GM12801 (cell line): Measurements from ENCODE around the gene NRBP1.

Experiments
- CTCF ChIP-seq: IDR thresholded peaks from one replicate; pipeline ENCODE4 v1.5.1; 2011; ENCODE audit warnings: control low read depth; ENCODE audit not compliant: insufficient read length; ENCODE audit errors: extremely low read depth

The NRBP1 gene

GRCh38 chr2:27428213-27428977 lies at the start of gene NRBP1:
TSS of gene NRBP1 (plus strand) at chr2:27428631. CDS start at chr2:27433274, 4,643 bp downstream.
- no peak for TF ChIP-seq CTCF

GRCh38 chr2:27378809-27379290 lies 49.6 kb upstream of the NRBP1 start:
- TF ChIP-seq CTCF: no peak

- no peak for TF ChIP-seq CTCF
Observed at GRCh38 chr2:27379383-27379835, 49.0 kb upstream of the NRBP1 start.

- no peak for TF ChIP-seq CTCF
Observed at GRCh38 chr2:27379836-27380625, 48.4 kb upstream of the NRBP1 start.

GRCh38 chr2:27380626-27381545 lies 47.5 kb upstream of the NRBP1 start, which contains the start of gene ZNF513:
TSS of gene ZNF513 (minus strand) at chr2:27380734. CDS start at chr2:27380526, 208 bp downstream.
- TF ChIP-seq CTCF: no peak

- no peak for TF ChIP-seq CTCF
Observed at GRCh38 chr2:27381577-27382181, 46.8 kb upstream of the NRBP1 start.
